Activated naive CD4-positive, alpha-beta T cell treated with anti-CD3 and anti-CD28 coated beads, Interleukin-2, amount 50 U/mL, for 24 hours (primary cell): ENCODE measurements around the gene HMCN2.
A peak's percentile ranks its signal among the peaks of the same experiment; 100 is the strongest.
"Not testable (repeated sequence)": the region's sequence is repeated elsewhere in the genome, so short reads cannot be mapped to it uniquely, and the experiment has no call there.

Experiments used
- H3K27ac Mint-ChIP-seq: one replicate; pipeline ENCODE4 v1.8.0; 2021; ENCODE audit warnings: mild to moderate bottlenecking, mixed read lengths
- H3K27me3 Mint-ChIP-seq: one replicate; pipeline ENCODE4 v1.8.0; 2021; ENCODE audit warnings: mixed read lengths
- H3K36me3 Mint-ChIP-seq: one replicate; pipeline ENCODE4 v1.8.0; 2021; ENCODE audit warnings: mixed read lengths
- H3K4me1 Mint-ChIP-seq: one replicate; pipeline ENCODE4 v1.8.0; 2021; ENCODE audit warnings: mixed read lengths
- H3K4me3 Mint-ChIP-seq: one replicate; pipeline ENCODE4 v1.8.0; 2021; ENCODE audit warnings: mild to moderate bottlenecking, mixed read lengths
- H3K9me3 Mint-ChIP-seq: one replicate; pipeline ENCODE4 v1.8.0; 2021; ENCODE audit warnings: mixed read lengths

Gene HMCN2

GRCh38 chr9:130427326-130427725 lies 161.8 kb downstream of the HMCN2 start:
- peaks cover 1% of the 10 kb centered on the region for H3K27me3 Mint-ChIP-seq
- no peaks in the 10 kb centered on the region for H3K4me1 Mint-ChIP-seq
- no peaks in the 10 kb centered on the region for H3K36me3 Mint-ChIP-seq
- no peak overlapping the region for H3K4me3 Mint-ChIP-seq
- H3K9me3 Mint-ChIP-seq, result no peaks in the 10 kb centered on the region
- no peak overlapping the region for H3K27ac Mint-ChIP-seq

- Mint-ChIP-seq H3K27ac (no peak overlapping the region), H3K9me3 (no peaks in the 10 kb centered on the region), H3K36me3 (no peaks in the 10 kb centered on the region), H3K4me3 (no peak overlapping the region), H3K4me1 (no peaks in the 10 kb centered on the region), H3K27me3 (peaks cover 5% of the 10 kb centered on the region)
Observed at GRCh38 chr9:130428086-130428665, 162.6 kb downstream of the HMCN2 start.

- H3K27me3 Mint-ChIP-seq, result peaks cover 5% of the 10 kb centered on the region
Observed at GRCh38 chr9:130429381-130429780, 163.8 kb downstream of the HMCN2 start.

GRCh38 chr9:130429831-130430230 lies 164.3 kb downstream of the HMCN2 start:
- no peaks in the 10 kb centered on the region for H3K36me3 Mint-ChIP-seq
- H3K4me3 Mint-ChIP-seq, result no peak overlapping the region
- H3K9me3 Mint-ChIP-seq, result no peaks in the 10 kb centered on the region
- no peaks in the 10 kb centered on the region for H3K4me1 Mint-ChIP-seq
- no peak overlapping the region for H3K27ac Mint-ChIP-seq
- peaks cover 5% of the 10 kb centered on the region for H3K27me3 Mint-ChIP-seq

More at GRCh38 chr9:130429381-130429780, 163.8 kb downstream of the HMCN2 start:
- no peaks in the 10 kb centered on the region for H3K4me1 Mint-ChIP-seq
- no peak overlapping the region for H3K4me3 Mint-ChIP-seq
- no peaks in the 10 kb centered on the region for H3K9me3 Mint-ChIP-seq
- H3K36me3 Mint-ChIP-seq, result no peaks in the 10 kb centered on the region
- H3K27ac Mint-ChIP-seq, result no peak overlapping the region

GRCh38 chr9:130430232-130430631 lies 164.7 kb downstream of the HMCN2 start:
- H3K4me1 Mint-ChIP-seq, result no peaks in the 10 kb centered on the region
- peaks cover 7% of the 10 kb centered on the region for H3K27me3 Mint-ChIP-seq
- H3K4me3 Mint-ChIP-seq, result no peak overlapping the region

GRCh38 chr9:130430734-130431535 lies 165.4 kb downstream of the HMCN2 start:
- H3K27me3 Mint-ChIP-seq, result peaks cover 9% of the 10 kb centered on the region
- H3K4me3 Mint-ChIP-seq, result no peak overlapping the region
- H3K36me3 Mint-ChIP-seq, result no peaks in the 10 kb centered on the region
- no peaks in the 10 kb centered on the region for H3K9me3 Mint-ChIP-seq
- no peak overlapping the region for H3K27ac Mint-ChIP-seq
- no peaks in the 10 kb centered on the region for H3K4me1 Mint-ChIP-seq

More at GRCh38 chr9:130430232-130430631, 164.7 kb downstream of the HMCN2 start:
- H3K27ac Mint-ChIP-seq, result no peak overlapping the region
- H3K9me3 Mint-ChIP-seq, result no peaks in the 10 kb centered on the region
- no peaks in the 10 kb centered on the region for H3K36me3 Mint-ChIP-seq

- H3K36me3 Mint-ChIP-seq, result no peaks in the 10 kb centered on the region
- H3K27me3 Mint-ChIP-seq, result peaks cover 9% of the 10 kb centered on the region
- H3K27ac Mint-ChIP-seq, result no peak overlapping the region
- no peaks in the 10 kb centered on the region for H3K9me3 Mint-ChIP-seq
- H3K4me1 Mint-ChIP-seq, result no peaks in the 10 kb centered on the region
- no peak overlapping the region for H3K4me3 Mint-ChIP-seq
Observed at GRCh38 chr9:130431536-130432303, 166.2 kb downstream of the HMCN2 start.

- peaks cover 11% of the 10 kb centered on the region for H3K27me3 Mint-ChIP-seq
- H3K4me1 Mint-ChIP-seq, result no peaks in the 10 kb centered on the region
- peak overlapping the region; percentile 44 for H3K4me3 Mint-ChIP-seq
- H3K36me3 Mint-ChIP-seq, result no peaks in the 10 kb centered on the region
- no peak overlapping the region for H3K27ac Mint-ChIP-seq
- no peaks in the 10 kb centered on the region for H3K9me3 Mint-ChIP-seq
Observed at GRCh38 chr9:130432362-130432761, 166.8 kb downstream of the HMCN2 start.

- H3K27me3 Mint-ChIP-seq, result peaks cover 11% of the 10 kb centered on the region
- H3K4me1 Mint-ChIP-seq, result no peaks in the 10 kb centered on the region
- H3K4me3 Mint-ChIP-seq, result peak overlapping the region; percentile 44
- no peaks in the 10 kb centered on the region for H3K9me3 Mint-ChIP-seq
- no peak overlapping the region for H3K27ac Mint-ChIP-seq
- no peaks in the 10 kb centered on the region for H3K36me3 Mint-ChIP-seq
Observed at GRCh38 chr9:130432796-130433167, 167.2 kb downstream of the HMCN2 start.

- Mint-ChIP-seq H3K9me3 (no peaks in the 10 kb centered on the region), H3K4me3 (no peak overlapping the region), H3K36me3 (no peaks in the 10 kb centered on the region), H3K27me3 (peaks cover 13% of the 10 kb centered on the region), H3K4me1 (no peaks in the 10 kb centered on the region), H3K27ac (no peak overlapping the region)
Observed at GRCh38 chr9:130433168-130433946, 167.8 kb downstream of the HMCN2 start.

- H3K4me3 Mint-ChIP-seq, result no peak overlapping the region
- H3K9me3 Mint-ChIP-seq, result no peaks in the 10 kb centered on the region
- H3K4me1 Mint-ChIP-seq, result no peaks in the 10 kb centered on the region
- H3K36me3 Mint-ChIP-seq, result no peaks in the 10 kb centered on the region
- H3K27ac Mint-ChIP-seq, result no peak overlapping the region
- peaks cover 13% of the 10 kb centered on the region for H3K27me3 Mint-ChIP-seq
Observed at GRCh38 chr9:130433947-130434262, 168.3 kb downstream of the HMCN2 start.

GRCh38 chr9:130434656-130435055 lies 169.1 kb downstream of the HMCN2 start:
- H3K4me3 Mint-ChIP-seq, H3K36me3 Mint-ChIP-seq, H3K9me3 Mint-ChIP-seq, H3K4me1 Mint-ChIP-seq, H3K27ac Mint-ChIP-seq: not testable (repeated sequence)
- H3K27me3 Mint-ChIP-seq, result peaks cover 16% of the 10 kb centered on the region

GRCh38 chr9:130437011-130437789 lies 171.6 kb downstream of the HMCN2 start:
- Mint-ChIP-seq H3K27me3 (peaks cover 20% of the 10 kb centered on the region), H3K9me3 (peaks cover 7% of the 10 kb centered on the region), H3K4me1 (no peaks in the 10 kb centered on the region), H3K36me3 (peaks cover 7% of the 10 kb centered on the region), H3K27ac (no peak overlapping the region), H3K4me3 (no peak overlapping the region)

GRCh38 chr9:130438382-130438981 lies 172.9 kb downstream of the HMCN2 start:
- peaks cover 16% of the 10 kb centered on the region for H3K27me3 Mint-ChIP-seq
- H3K36me3 Mint-ChIP-seq, result peaks cover 7% of the 10 kb centered on the region
- no peaks in the 10 kb centered on the region for H3K4me1 Mint-ChIP-seq
- H3K4me3 Mint-ChIP-seq, result no peak overlapping the region
- peaks cover 7% of the 10 kb centered on the region for H3K9me3 Mint-ChIP-seq
- no peak overlapping the region for H3K27ac Mint-ChIP-seq
